SK-N-SH (cell line): ENCODE measurements around the gene C16orf96. TPM values are rescaled to one million over a fixed set of nuclear protein-coding genes. Genes with fewer than 3 reads are reported as not detected.

Experiments used
- CTCF ChIA-PET: fragments of 300-600, 350-600 bp; formaldehyde crosslinking; extraction: SDS; loops from one replicate; lab custom pipeline; 2021; lab: Yijun Ruan, JAX
- POLR2A ChIA-PET: fragments of 350-600 bp; sonication (Branson Sonifier 250); formaldehyde crosslinking; extraction: SDS; loops from one replicate; lab custom pipeline; 2020; ENCODE audit warnings: antibody characterized with exemption, inconsistent platforms; lab: Yijun Ruan, JAX
- DNase-seq: peaks from one replicate; pipeline ENCODE4 v3.0.0; 2012
- H2AFZ ChIP-seq: fragments of 200-600 bp; sonication (generic); 2 replicates; pipeline ENCODE4 v1.8.1; 2016; ENCODE audit warnings: antibody characterized with exemption, mild to moderate bottlenecking, low read depth
- H3F3A ChIP-seq: fragments of 200-600 bp; sonication (generic); replicated peaks from 2 replicates; pipeline ENCODE3; 2016; ENCODE audit warnings: antibody characterized with exemption, mild to moderate bottlenecking; ENCODE audit not compliant: insufficient read depth
- H3K27ac ChIP-seq, 2 experiments: fragments of 200-500 bp in 1 of 2; fragments of 200-600 bp in 1 of 2; sonication (Bioruptor generic) in 1 of 2; sonication (generic), shearing (Covaris generic) in 1 of 2; 2 replicates each; pipeline versions ENCODE4 v1.5.1 to v1.6.1; 2014 to 2016; ENCODE audit warnings: low read depth in 2 of 2, inconsistent platforms in 1 of 2, low read length in 1 of 2, mild to moderate bottlenecking in 1 of 2, mixed read lengths in 1 of 2
- H3K27me3 ChIP-seq: fragments of 200-600 bp; sonication (generic), shearing (Covaris generic); 2 replicates; pipeline ENCODE4 v1.6.1; 2016; ENCODE audit warnings: mixed run types; ENCODE audit not compliant: insufficient read depth
- H3K36me3 ChIP-seq, 2 experiments: fragments of 200-500 bp in 1 of 2; fragments of 200-600 bp in 1 of 2; sonication (Bioruptor generic) in 1 of 2; sonication (generic) in 1 of 2; replicated peaks in 1 of 2; 2 replicates each; pipeline versions ENCODE3 to v1.5.1; 2014 to 2016; ENCODE audit warnings: low read length in 1 of 2, mild to moderate bottlenecking in 1 of 2; ENCODE audit not compliant: insufficient read depth in 2 of 2, control insufficient read depth in 1 of 2
- H3K4me1 ChIP-seq, 2 experiments: fragments of 200-500 bp in 1 of 2; fragments of 200-600 bp in 1 of 2; sonication (Bioruptor generic) in 1 of 2; sonication (generic), shearing (Covaris generic) in 1 of 2; 2 replicates each; pipeline versions ENCODE4 v1.5.1 to v1.6.1; 2014 to 2016; ENCODE audit warnings: low read depth in 1 of 2, low read length in 1 of 2, mixed run types in 1 of 2; ENCODE audit not compliant: insufficient read depth in 2 of 2, control insufficient read depth in 1 of 2
- H3K4me2 ChIP-seq: fragments of 200-600 bp; sonication (generic), shearing (Covaris generic); 2 replicates; pipeline ENCODE4 v1.6.1; 2017; ENCODE audit warnings: mixed run types
- H3K4me3 ChIP-seq, 2 experiments: fragments of 200-500 bp in 1 of 2; fragments of 200-600 bp in 1 of 2; sonication (Bioruptor generic) in 1 of 2; sonication (generic), shearing (Covaris generic) in 1 of 2; 2 replicates each; pipeline versions ENCODE4 v1.5.1 to v1.8.1; 2014 to 2016; ENCODE audit warnings: low read depth in 2 of 2, inconsistent platforms in 1 of 2, low read length in 1 of 2, mild to moderate bottlenecking in 1 of 2, mixed read lengths in 1 of 2, moderate library complexity in 1 of 2
- H3K79me2 ChIP-seq: fragments of 200-600 bp; sonication (generic); 2 replicates; pipeline ENCODE4 v1.8.1; 2017; ENCODE audit warnings: mild to moderate bottlenecking; ENCODE audit not compliant: insufficient read depth
- H3K9ac ChIP-seq: fragments of 200-600 bp; sonication (generic); 2 replicates; pipeline ENCODE4 v1.6.1; 2017; ENCODE audit warnings: mixed run types
- H3K9me2 ChIP-seq: fragments of 200-600 bp; sonication (generic); 2 replicates; pipeline ENCODE4 v1.6.1; 2017; ENCODE audit warnings: mixed run types
- H3K9me3 ChIP-seq: fragments of 200-600 bp; sonication (generic); 2 replicates; pipeline ENCODE4 v1.6.1; 2017; ENCODE audit warnings: mixed run types, mild to moderate bottlenecking, moderate library complexity
- H4K20me1 ChIP-seq: fragments of 200-600 bp; sonication (generic); 2 replicates; pipeline ENCODE4 v1.6.1; 2017; ENCODE audit warnings: mild to moderate bottlenecking, mixed run types; ENCODE audit not compliant: insufficient read depth
- CTCF ChIP-seq: fragments of 200-600 bp; sonication (generic); IDR thresholded peaks from 2 replicates; pipeline ENCODE4 v1.6.1; 2017; ENCODE audit warnings: antibody characterized with exemption, mild to moderate bottlenecking, moderate library complexity
- FOSL2 ChIP-seq: IDR thresholded peaks from 2 replicates; pipeline ENCODE4 v1.4.0; 2012; ENCODE audit warnings: low read depth, mild to moderate bottlenecking, moderate library complexity, borderline replicate concordance
- FOXJ3 ChIP-seq: sonication (generic); formaldehyde crosslinking; IDR thresholded peaks from 2 replicates; pipeline ENCODE4 v1.5.1; 2020; ENCODE audit warnings: mild to moderate bottlenecking, missing genetic modification reagents
- IRF3 ChIP-seq: fragments of 150-350 bp; IDR thresholded peaks from 2 replicates; pipeline ENCODE4 v1.6.1; 2016; ENCODE audit warnings: mild to moderate bottlenecking, low read depth, low read length
- MEF2A ChIP-seq: IDR thresholded peaks from 2 replicates; pipeline ENCODE4 v1.4.0; 2012; ENCODE audit warnings: low read depth, borderline replicate concordance
- RXRA ChIP-seq: IDR thresholded peaks from 2 replicates; pipeline ENCODE4 v1.4.0; 2012; ENCODE audit warnings: low read depth, mild to moderate bottlenecking, borderline replicate concordance
- SMC3 ChIP-seq: IDR thresholded peaks from 2 replicates; pipeline ENCODE4 v1.6.1; 2012; ENCODE audit warnings: low read depth, low read length, improper control_type of control experiment
- WGBS: methylation state at CpG from one replicate; pipeline ENCODE4 v1.1.6; 2017; ENCODE audit warnings: low lambda C conversion rate; 5-methylcytosine and 5-hydroxymethylcytosine counted together
- polyA plus RNA-seq, 3 experiments: library from polyadenylated mRNA; depleted of rRNA; stranded (reverse); fragments of >200 nt; gene quantifications; 2 replicates each; pipeline ENCODE4 v1.2.3, GENCODE V29; 2012
- TF ChIP-seq, protein P1 (sequence below): IDR thresholded peaks from 2 replicates; pipeline ENCODE4 v1.6.1; 2012; ENCODE audit warnings: mild to moderate bottlenecking, low read depth, low read length, moderate library complexity
- TF ChIP-seq, protein P2 (sequence below): IDR thresholded peaks from 2 replicates; pipeline ENCODE4 v1.4.0; 2012; ENCODE audit warnings: low read depth, borderline replicate concordance

Gene C16orf96
- polyA plus RNA-seq, 1 of the 3 experiments (the other 2 are of a cell fraction): 0.05 TPM

DNA sequence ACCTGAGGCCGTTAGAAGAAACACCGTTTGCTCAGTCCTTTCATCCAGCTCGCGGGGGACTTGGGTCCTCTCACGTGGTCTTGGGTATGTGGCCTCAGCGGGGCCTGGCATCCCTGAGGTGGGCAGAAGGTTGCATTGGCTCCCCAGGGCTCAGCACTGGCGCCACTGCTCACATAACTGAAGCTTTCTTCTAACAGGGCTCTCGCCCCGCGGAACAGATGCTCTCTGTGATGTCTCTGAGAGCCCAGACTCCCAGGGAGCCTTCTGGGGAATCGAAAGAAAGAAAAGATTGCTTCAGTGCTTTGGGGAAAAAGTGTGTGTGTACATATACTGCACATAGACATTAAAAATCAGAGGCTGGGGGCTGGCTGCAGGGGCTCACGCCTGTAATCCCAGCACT lies 78.6 kb downstream of the C16orf96 start:
- no peak overlapping the region for H2AFZ ChIP-seq
- H3F3A ChIP-seq: no peaks in the 10 kb centered on the region
- ChIA-PET CTCF (interaction anchor here (1.8 to 2.6 kb wide), 2 partner anchors 11 to 17 kb away, joined by 7 to 16 read pairs; partner anchors contain the start of gene MGRN1), POLR2A (no interaction called here)
- TF ChIP-seq RXRA (no peak), FOSL2 (no peak), IRF3 (no peak), SMC3 (no peak), MEF2A (no peak), CTCF (no peak), FOXJ3 (CRISPR knock-in tag) (no peak)
- TF ChIP-seq, protein P1, sequence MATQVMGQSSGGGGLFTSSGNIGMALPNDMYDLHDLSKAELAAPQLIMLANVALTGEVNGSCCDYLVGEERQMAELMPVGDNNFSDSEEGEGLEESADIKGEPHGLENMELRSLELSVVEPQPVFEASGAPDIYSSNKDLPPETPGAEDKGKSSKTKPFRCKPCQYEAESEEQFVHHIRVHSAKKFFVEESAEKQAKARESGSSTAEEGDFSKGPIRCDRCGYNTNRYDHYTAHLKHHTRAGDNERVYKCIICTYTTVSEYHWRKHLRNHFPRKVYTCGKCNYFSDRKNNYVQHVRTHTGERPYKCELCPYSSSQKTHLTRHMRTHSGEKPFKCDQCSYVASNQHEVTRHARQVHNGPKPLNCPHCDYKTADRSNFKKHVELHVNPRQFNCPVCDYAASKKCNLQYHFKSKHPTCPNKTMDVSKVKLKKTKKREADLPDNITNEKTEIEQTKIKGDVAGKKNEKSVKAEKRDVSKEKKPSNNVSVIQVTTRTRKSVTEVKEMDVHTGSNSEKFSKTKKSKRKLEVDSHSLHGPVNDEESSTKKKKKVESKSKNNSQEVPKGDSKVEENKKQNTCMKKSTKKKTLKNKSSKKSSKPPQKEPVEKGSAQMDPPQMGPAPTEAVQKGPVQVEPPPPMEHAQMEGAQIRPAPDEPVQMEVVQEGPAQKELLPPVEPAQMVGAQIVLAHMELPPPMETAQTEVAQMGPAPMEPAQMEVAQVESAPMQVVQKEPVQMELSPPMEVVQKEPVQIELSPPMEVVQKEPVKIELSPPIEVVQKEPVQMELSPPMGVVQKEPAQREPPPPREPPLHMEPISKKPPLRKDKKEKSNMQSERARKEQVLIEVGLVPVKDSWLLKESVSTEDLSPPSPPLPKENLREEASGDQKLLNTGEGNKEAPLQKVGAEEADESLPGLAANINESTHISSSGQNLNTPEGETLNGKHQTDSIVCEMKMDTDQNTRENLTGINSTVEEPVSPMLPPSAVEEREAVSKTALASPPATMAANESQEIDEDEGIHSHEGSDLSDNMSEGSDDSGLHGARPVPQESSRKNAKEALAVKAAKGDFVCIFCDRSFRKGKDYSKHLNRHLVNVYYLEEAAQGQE: no peak
- TF ChIP-seq, protein P2, sequence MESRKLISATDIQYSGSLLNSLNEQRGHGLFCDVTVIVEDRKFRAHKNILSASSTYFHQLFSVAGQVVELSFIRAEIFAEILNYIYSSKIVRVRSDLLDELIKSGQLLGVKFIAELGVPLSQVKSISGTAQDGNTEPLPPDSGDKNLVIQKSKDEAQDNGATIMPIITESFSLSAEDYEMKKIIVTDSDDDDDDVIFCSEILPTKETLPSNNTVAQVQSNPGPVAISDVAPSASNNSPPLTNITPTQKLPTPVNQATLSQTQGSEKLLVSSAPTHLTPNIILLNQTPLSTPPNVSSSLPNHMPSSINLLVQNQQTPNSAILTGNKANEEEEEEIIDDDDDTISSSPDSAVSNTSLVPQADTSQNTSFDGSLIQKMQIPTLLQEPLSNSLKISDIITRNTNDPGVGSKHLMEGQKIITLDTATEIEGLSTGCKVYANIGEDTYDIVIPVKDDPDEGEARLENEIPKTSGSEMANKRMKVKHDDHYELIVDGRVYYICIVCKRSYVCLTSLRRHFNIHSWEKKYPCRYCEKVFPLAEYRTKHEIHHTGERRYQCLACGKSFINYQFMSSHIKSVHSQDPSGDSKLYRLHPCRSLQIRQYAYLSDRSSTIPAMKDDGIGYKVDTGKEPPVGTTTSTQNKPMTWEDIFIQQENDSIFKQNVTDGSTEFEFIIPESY: no peak
- H3K27ac ChIP-seq: no peak overlapping the region
- H3K9me3 ChIP-seq: 0 out of 2 replicates have a peak, but pooled peaks cover 7% of the 10 kb centered on the region
- no peaks in the 10 kb centered on the region for H3K27me3 ChIP-seq
- H3K4me1 ChIP-seq: no peaks in the 10 kb centered on the region
- peaks cover 98% of the 10 kb centered on the region for H3K79me2 ChIP-seq
- no peak overlapping the region for H3K9ac ChIP-seq
- WGBS: 93% methylated on average over 12 of the region's 12 CpGs
- no peak overlapping the region for H3K4me2 ChIP-seq
- no peak overlapping the region for H3K4me3 ChIP-seq
- no peak for DNase-seq
- H3K36me3 ChIP-seq: peaks cover 0 to 4% of the 10 kb centered on the region in 2 experiments
- no peaks in the 10 kb centered on the region for H3K9me2 ChIP-seq
- peaks cover 90% of the 10 kb centered on the region for H4K20me1 ChIP-seq
